ENCODE results near the gene HAUS5. TPM values are rescaled to one million over a fixed set of nuclear protein-coding genes. Genes with fewer than 3 reads are reported as not detected.
"Not testable (repeated sequence)": the region's sequence is repeated elsewhere in the genome, so short reads cannot be mapped to it uniquely, and the experiment has no call there.

The HAUS5 gene
- polyA plus RNA-seq, 1 donor from 2014 or later: 14.4 TPM

GRCh38 chr19:35596366-35596999, 16.1 kb upstream of the HAUS5 start:
- Histone ChIP-seq H2AFZ (ENCODE audit: low read depth, low read length) (no peak overlapping the region), H3K27me3 (ENCODE audit: insufficient read depth, low read depth, low read length) (no peaks in the 10 kb centered on the region), H3K9me3 (ENCODE audit: low read length) (no peaks in the 10 kb centered on the region), H3K9ac (ENCODE audit: low read length) (no peak overlapping the region), H3K4me3 (ENCODE audit: low read length) (no peak overlapping the region), H3K4me2 (ENCODE audit: low read length) (no peak overlapping the region), H4K20me1 (ENCODE audit: insufficient read depth) (no peaks in the 10 kb centered on the region), H3K79me2 (replicated peaks; ENCODE audit: insufficient read depth, low read length) (no peaks in the 10 kb centered on the region), H3K9me2 (ENCODE audit: insufficient read depth, low read length) (no peaks in the 10 kb centered on the region), H3K27ac (ENCODE audit: low read length) (no peak overlapping the region), H3K36me3 (ENCODE audit: insufficient read depth, low read length) (no peaks in the 10 kb centered on the region), H3F3A (ENCODE audit: insufficient read depth, low read length, poor library complexity, severe bottlenecking) (no peaks in the 10 kb centered on the region)
- no peak for TF ChIP-seq MXI1 (conservative IDR thresholded peaks at IDR 0.05; ENCODE audit: poor library complexity, severe bottlenecking)
- TF ChIP-seq POLR2AphosphoS5 (IDR thresholded peaks at IDR 0.05): no peak
- TF ChIP-seq CTCF (IDR thresholded peaks at IDR 0.05; ENCODE audit: poor library complexity, severe bottlenecking): no peak
- no peak for TF ChIP-seq EZH2 (IDR thresholded peaks at IDR 0.05; ENCODE audit: borderline replicate concordance, insufficient read depth, low read length, poor library complexity, severe bottlenecking)
- no peak for TF ChIP-seq SMC3 (conservative IDR thresholded peaks at IDR 0.05; ENCODE audit: poor library complexity)

- Histone ChIP-seq H3F3A (ENCODE audit: insufficient read depth, low read length, poor library complexity, severe bottlenecking) (no peaks in the 10 kb centered on the region), H3K27ac (ENCODE audit: low read length) (no peak overlapping the region), H3K4me2 (ENCODE audit: low read length) (no peak overlapping the region), H3K9me3 (ENCODE audit: low read length) (no peaks in the 10 kb centered on the region), H3K9ac (ENCODE audit: low read length) (no peak overlapping the region), H2AFZ (ENCODE audit: low read depth, low read length) (no peak overlapping the region), H3K9me2 (ENCODE audit: insufficient read depth, low read length) (no peaks in the 10 kb centered on the region), H3K4me3 (ENCODE audit: low read length) (no peak overlapping the region), H4K20me1 (ENCODE audit: insufficient read depth) (no peaks in the 10 kb centered on the region), H3K27me3 (ENCODE audit: insufficient read depth, low read depth, low read length) (no peaks in the 10 kb centered on the region), H3K79me2 (replicated peaks; ENCODE audit: insufficient read depth, low read length) (no peaks in the 10 kb centered on the region), H3K36me3 (ENCODE audit: insufficient read depth, low read length) (no peaks in the 10 kb centered on the region)
- TF ChIP-seq EP300 (conservative IDR thresholded peaks at IDR 0.05; ENCODE audit: poor library complexity, severe bottlenecking) (no peak), MXI1 (conservative IDR thresholded peaks at IDR 0.05; ENCODE audit: poor library complexity, severe bottlenecking) (no peak), POLR2AphosphoS5 (IDR thresholded peaks at IDR 0.05) (no peak), RAD21 (conservative IDR thresholded peaks at IDR 0.05) (no peak), EZH2 (IDR thresholded peaks at IDR 0.05; ENCODE audit: borderline replicate concordance, insufficient read depth, low read length, poor library complexity, severe bottlenecking) (no peak), REST (IDR thresholded peaks at IDR 0.05; ENCODE audit: borderline replicate concordance) (no peak), CTCF (IDR thresholded peaks at IDR 0.05; ENCODE audit: poor library complexity, severe bottlenecking) (no peak), SMC3 (conservative IDR thresholded peaks at IDR 0.05; ENCODE audit: poor library complexity) (no peak), TAF1 (IDR thresholded peaks at IDR 0.05; ENCODE audit: low read depth) (no peak)
These were observed 10.6 kb upstream of the HAUS5 start for GRCh38 chr19:35601971-35602370.

- H2AFZ ChIP-seq (ENCODE audit: low read depth, low read length); H3K4me3 ChIP-seq (ENCODE audit: low read length); H3K79me2 ChIP-seq (replicated peaks; ENCODE audit: insufficient read depth, low read length); H3F3A ChIP-seq (ENCODE audit: insufficient read depth, low read length, poor library complexity, severe bottlenecking); H3K27ac ChIP-seq (ENCODE audit: low read length); H3K4me2 ChIP-seq (ENCODE audit: low read length); H3K36me3 ChIP-seq (ENCODE audit: insufficient read depth, low read length); H4K20me1 ChIP-seq (ENCODE audit: insufficient read depth); H3K9me2 ChIP-seq (ENCODE audit: insufficient read depth, low read length); H3K27me3 ChIP-seq (ENCODE audit: insufficient read depth, low read depth, low read length); H3K9me3 ChIP-seq (ENCODE audit: low read length); H3K9ac ChIP-seq (ENCODE audit: low read length): not testable (repeated sequence)
These were observed 8.1 kb upstream of the HAUS5 start for GRCh38 chr19:35604436-35604835.

- H3K27ac ChIP-seq (ENCODE audit: low read length); H2AFZ ChIP-seq (ENCODE audit: low read depth, low read length); H3K79me2 ChIP-seq (replicated peaks; ENCODE audit: insufficient read depth, low read length); H3K36me3 ChIP-seq (ENCODE audit: insufficient read depth, low read length); H3K9ac ChIP-seq (ENCODE audit: low read length); H3K9me3 ChIP-seq (ENCODE audit: low read length); H3F3A ChIP-seq (ENCODE audit: insufficient read depth, low read length, poor library complexity, severe bottlenecking); H3K4me3 ChIP-seq (ENCODE audit: low read length); H3K4me2 ChIP-seq (ENCODE audit: low read length); H3K9me2 ChIP-seq (ENCODE audit: insufficient read depth, low read length); H4K20me1 ChIP-seq (ENCODE audit: insufficient read depth); H3K27me3 ChIP-seq (ENCODE audit: insufficient read depth, low read depth, low read length): not testable (repeated sequence)
These were observed 5.4 kb upstream of the HAUS5 start for GRCh38 chr19:35607170-35607569.
